Measurements from ENCODE around the gene CREB3L1.
A peak's percentile ranks its signal among the peaks of the same experiment; 100 is the strongest.

The CREB3L1 gene

GRCh38 chr11:46236918-46237247 lies 40.6 kb upstream of the CREB3L1 start:
- TF ChIP-seq EP300 (IDR thresholded peaks at IDR 0.05; ENCODE audit: borderline replicate concordance) (no peak), TAF1 (IDR thresholded peaks at IDR 0.05; ENCODE audit: low read depth) (no peak), NFIC (IDR thresholded peaks at IDR 0.05) (no peak), CEBPB (IDR thresholded peaks at IDR 0.05) (no peak), MAX (IDR thresholded peaks at IDR 0.05) (no peak), EGR1 (IDR thresholded peaks at IDR 0.05) (no peak), USF1 (IDR thresholded peaks at IDR 0.05) (no peak), FOXM1 (IDR thresholded peaks at IDR 0.05; ENCODE audit: borderline replicate concordance, low read depth) (no peak), REST (IDR thresholded peaks at IDR 0.05; ENCODE audit: low read depth) (no peak), ZBTB7A (IDR thresholded peaks at IDR 0.05; ENCODE audit: low read depth) (no peak), RAD21 (IDR thresholded peaks at IDR 0.05; ENCODE audit: low read depth) (no peak), YY1 (IDR thresholded peaks at IDR 0.05; ENCODE audit: low read depth) (no peak), TEAD4 (IDR thresholded peaks at IDR 0.05) (no peak), CREB1 (IDR thresholded peaks at IDR 0.05; ENCODE audit: low read depth) (no peak), TCF12 (IDR thresholded peaks at IDR 0.05; ENCODE audit: low read depth) (no peak)

GRCh38 chr11:46237248-46238077 lies 40.0 kb upstream of the CREB3L1 start:
- TF ChIP-seq FOXM1 (IDR thresholded peaks at IDR 0.05; ENCODE audit: borderline replicate concordance, low read depth): no peak
- peak; percentile 72 for TF ChIP-seq MAX (IDR thresholded peaks at IDR 0.05)
- peak; percentile 50; the same call in 1 of the 2 replicates for TF ChIP-seq YY1 (IDR thresholded peaks at IDR 0.05; ENCODE audit: low read depth)

GRCh38 chr11:46238078-46238966 lies 39.1 kb upstream of the CREB3L1 start:
- TF ChIP-seq FOXM1 (IDR thresholded peaks at IDR 0.05; ENCODE audit: borderline replicate concordance, low read depth) (no peak), CREB1 (IDR thresholded peaks at IDR 0.05; ENCODE audit: low read depth) (peak; percentile 21; the same call in 1 of the 2 replicates), MAX (IDR thresholded peaks at IDR 0.05) (peak; percentile 86)

GRCh38 chr11:46238967-46239800 lies 38.3 kb upstream of the CREB3L1 start:
- TF ChIP-seq TAF1 (IDR thresholded peaks at IDR 0.05; ENCODE audit: low read depth) (peak; percentile 13; the same call in 1 of the 2 replicates), YY1 (IDR thresholded peaks at IDR 0.05; ENCODE audit: low read depth) (0 out of 2 replicates have a peak, but pooled peaks have one; percentile 24), USF1 (IDR thresholded peaks at IDR 0.05) (no peak), EGR1 (IDR thresholded peaks at IDR 0.05) (peak; percentile 88), RAD21 (IDR thresholded peaks at IDR 0.05; ENCODE audit: low read depth) (peak; percentile 87), ZBTB7A (IDR thresholded peaks at IDR 0.05; ENCODE audit: low read depth) (no peak; the same call in 1 of the 2 replicates), MAX (IDR thresholded peaks at IDR 0.05) (peak; percentile 54; the same call in 1 of the 2 replicates)

GRCh38 chr11:46239801-46240061 lies 37.7 kb upstream of the CREB3L1 start:
- no peak for TF ChIP-seq MAX (IDR thresholded peaks at IDR 0.05)
- TF ChIP-seq RAD21 (IDR thresholded peaks at IDR 0.05; ENCODE audit: low read depth): no peak
- TF ChIP-seq CEBPB (IDR thresholded peaks at IDR 0.05): no peak
- no peak for TF ChIP-seq REST (IDR thresholded peaks at IDR 0.05; ENCODE audit: low read depth)
- no peak for TF ChIP-seq YY1 (IDR thresholded peaks at IDR 0.05; ENCODE audit: low read depth)
- no peak for TF ChIP-seq EP300 (IDR thresholded peaks at IDR 0.05; ENCODE audit: borderline replicate concordance)
- TF ChIP-seq ZBTB7A (IDR thresholded peaks at IDR 0.05; ENCODE audit: low read depth): no peak
- no peak for TF ChIP-seq USF1 (IDR thresholded peaks at IDR 0.05)
- no peak for TF ChIP-seq TEAD4 (IDR thresholded peaks at IDR 0.05)
- TF ChIP-seq TAF1 (IDR thresholded peaks at IDR 0.05; ENCODE audit: low read depth): no peak
- TF ChIP-seq CREB1 (IDR thresholded peaks at IDR 0.05; ENCODE audit: low read depth): no peak
- no peak for TF ChIP-seq FOXM1 (IDR thresholded peaks at IDR 0.05; ENCODE audit: borderline replicate concordance, low read depth)
- TF ChIP-seq NFIC (IDR thresholded peaks at IDR 0.05): no peak
- no peak for TF ChIP-seq TCF12 (IDR thresholded peaks at IDR 0.05; ENCODE audit: low read depth)
- TF ChIP-seq EGR1 (IDR thresholded peaks at IDR 0.05): no peak
